Measurements from ENCODE around the gene RNF112. TPM values are rescaled to one million over a fixed set of nuclear protein-coding genes. Genes with fewer than 3 reads are reported as not detected.

RNF112 gene
- total and polyA plus RNA-seq, 2 of the 13 experiments (the other 11 are each of a cell fraction or from before 2014, with no cell fraction given), result 0.05 TPM; not detected in 1

- TF ChIP-seq ZNF263 (CRISPR knock-in tag; IDR thresholded peaks at IDR 0.05) (0 out of 2 replicates have a peak, but pooled peaks have one; percentile 72), HNF4A (CRISPR knock-in tag; IDR thresholded peaks at IDR 0.05) (no peak; the same call in 1 of the 2 replicates), SRF (IDR thresholded peaks at IDR 0.05; ENCODE audit: low read depth, low read length) (no peak), ZNF30 (CRISPR knock-in tag; IDR thresholded peaks at IDR 0.05) (no peak; the same call in 1 of the 2 replicates), ZNF251 (CRISPR knock-in tag; IDR thresholded peaks at IDR 0.05) (no peak), SSRP1 (CRISPR knock-in tag; IDR thresholded peaks at IDR 0.05) (0 out of 2 replicates have a peak, but pooled peaks have one; percentile 43), ZNF747 (CRISPR knock-in tag; IDR thresholded peaks at IDR 0.05; ENCODE audit: borderline replicate concordance) (peak; percentile 75; the same call in 1 of the 2 replicates), ZNF121 (CRISPR knock-in tag; IDR thresholded peaks at IDR 0.05) (0 out of 2 replicates have a peak, but pooled peaks have one; percentile 21), ZBTB26 (CRISPR knock-in tag; IDR thresholded peaks at IDR 0.05; ENCODE audit: borderline replicate concordance) (no peak), JARID2 (CRISPR knock-in tag; IDR thresholded peaks at IDR 0.05; ENCODE audit: insufficient replicate concordance) (no peak), CHCHD3 (CRISPR knock-in tag; IDR thresholded peaks at IDR 0.05) (0 out of 2 replicates have a peak, but pooled peaks have one; percentile 42), GATA4 (IDR thresholded peaks at IDR 0.05; ENCODE audit: borderline replicate concordance, low read depth) (no peak), MTA1 (CRISPR knock-in tag; IDR thresholded peaks at IDR 0.05; ENCODE audit: borderline replicate concordance) (peak; percentile 58; the same call in 1 of the 2 replicates), ETS1 (CRISPR knock-in tag; IDR thresholded peaks at IDR 0.05) (no peak), ZNF280B (CRISPR knock-in tag; IDR thresholded peaks at IDR 0.05; ENCODE audit: borderline replicate concordance) (peak; percentile 16), ZNF770 (CRISPR knock-in tag; IDR thresholded peaks at IDR 0.05) (no peak), NR2C2 (CRISPR knock-in tag; IDR thresholded peaks at IDR 0.05; ENCODE audit: borderline replicate concordance) (peak; percentile 42; the same call in 1 of the 2 replicates), CC2D1A (CRISPR knock-in tag; IDR thresholded peaks at IDR 0.05) (no peak), GATAD2A (CRISPR knock-in tag; IDR thresholded peaks at IDR 0.05) (peak; percentile 68), STAT6 (CRISPR knock-in tag; IDR thresholded peaks at IDR 0.05; ENCODE audit: borderline replicate concordance) (no peak; the same call in 1 of the 2 replicates)
These were observed 48.5 kb upstream of the RNF112 start, which contains the start of gene B9D1 (continued) for GRCh38 chr17:19362277-19363113.

Measured in HepG2 (cell line).